Limb (tissue), 2 donors: Measurements from ENCODE around the gene MT1HL1.
"Not testable (repeated sequence)": the region's sequence is repeated elsewhere in the genome, so short reads cannot be mapped to it uniquely, and the experiment has no call there.

Experiments used
- DNase-seq, 2 donors: peaks; one replicate each; pipeline ENCODE4 v3.0.0-alpha.2; 2016; ENCODE audit errors: extremely low spot score in 2 of 2

The MT1HL1 gene

GRCh38 chr1:236979149-236979900 is 24.9 kb downstream of the MT1HL1 start:
- DNase-seq, result no peak

- DNase-seq, result no peak
These were observed 25.5 kb downstream of the MT1HL1 start for GRCh38 chr1:236978740-236979139.

GRCh38 chr1:236975461-236975860 is 28.8 kb downstream of the MT1HL1 start:
- DNase-seq, result no peak

GRCh38 chr1:236974025-236974424 is 30.2 kb downstream of the MT1HL1 start:
- not testable (repeated sequence) for DNase-seq

GRCh38 chr1:236966636-236967035 is 37.6 kb downstream of the MT1HL1 start:
- DNase-seq, result no peak

- no peak for DNase-seq
These were observed 40.3 kb downstream of the MT1HL1 start for GRCh38 chr1:236963920-236964319.

GRCh38 chr1:236959112-236959511 is 45.1 kb downstream of the MT1HL1 start:
- DNase-seq, result no peak

- no peak for DNase-seq
These were observed 47.0 kb downstream of the MT1HL1 start for GRCh38 chr1:236957235-236957634.
